ENCODE results near the gene PCSK1.
"Not testable (repeated sequence)": the region's sequence is repeated elsewhere in the genome, so short reads cannot be mapped to it uniquely, and the experiment has no call there.

Gene PCSK1

DNA sequence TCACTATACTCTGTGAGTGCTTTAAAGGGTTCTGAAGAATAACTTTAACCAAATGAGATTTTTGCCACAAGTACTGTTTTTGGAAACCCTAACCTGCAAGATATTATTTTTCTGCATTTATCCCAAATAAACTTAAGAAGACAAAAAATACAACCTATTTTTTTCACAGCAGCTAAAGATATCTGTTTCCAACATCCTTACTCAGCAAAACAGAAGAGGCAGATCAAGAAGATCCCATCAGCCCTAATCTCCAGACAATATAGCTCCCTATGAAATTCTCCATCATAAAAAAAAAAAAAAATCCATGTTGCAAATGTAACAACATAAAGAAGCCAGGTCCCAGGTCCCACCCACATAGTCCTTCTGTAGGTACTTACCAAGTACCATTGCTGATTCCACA, 7.6 kb downstream of the PCSK1 start:
- FAIRE-seq, result no peak

DNA sequence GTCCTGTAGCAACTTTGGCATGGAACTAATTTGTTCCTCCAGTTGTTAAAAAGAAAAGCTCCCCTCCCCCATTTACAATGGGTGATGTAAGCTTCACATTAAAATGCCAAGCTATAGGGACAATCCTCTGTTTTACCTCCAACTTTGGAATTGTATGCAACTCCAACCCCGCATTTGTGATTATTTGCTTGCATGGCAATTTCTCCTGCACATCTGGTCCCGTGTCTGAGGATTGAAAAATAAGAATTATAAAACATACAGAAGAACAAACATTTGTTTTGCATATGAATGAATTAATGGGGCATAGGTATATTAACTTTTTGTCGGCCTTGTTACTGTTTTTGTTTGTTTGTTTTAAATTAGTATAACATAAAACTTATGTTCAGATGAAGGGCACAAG, 17.2 kb downstream of the PCSK1 start:
- FAIRE-seq, result no peak

DNA sequence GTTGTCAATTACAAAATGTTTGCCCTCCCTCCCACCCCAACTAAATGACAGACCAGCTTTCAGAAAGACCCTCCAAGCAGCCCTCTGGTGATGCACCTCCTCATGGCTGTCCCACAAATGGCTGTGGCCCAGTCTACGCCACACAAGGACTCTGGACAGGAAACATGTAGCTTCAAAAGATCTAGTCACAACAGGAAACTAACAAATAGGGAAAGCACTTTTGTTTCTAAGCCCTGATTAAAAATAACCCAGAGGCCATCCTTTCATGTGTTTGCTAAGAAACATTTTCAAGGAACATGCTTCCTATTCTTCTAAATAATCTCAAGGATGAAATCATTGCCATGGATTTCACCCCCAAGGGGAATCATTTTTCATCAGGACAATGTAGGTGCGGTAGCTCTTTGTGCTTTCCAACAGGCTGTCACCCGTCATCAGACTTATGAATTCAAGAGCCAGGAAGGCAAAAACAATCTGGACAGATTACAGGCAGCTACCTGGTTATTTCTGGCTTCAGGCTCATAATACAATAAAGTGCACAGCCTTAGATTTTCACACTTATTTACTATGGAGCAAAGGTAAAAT, 20.1 kb downstream of the PCSK1 start:
- FAIRE-seq, result no peak

DNA sequence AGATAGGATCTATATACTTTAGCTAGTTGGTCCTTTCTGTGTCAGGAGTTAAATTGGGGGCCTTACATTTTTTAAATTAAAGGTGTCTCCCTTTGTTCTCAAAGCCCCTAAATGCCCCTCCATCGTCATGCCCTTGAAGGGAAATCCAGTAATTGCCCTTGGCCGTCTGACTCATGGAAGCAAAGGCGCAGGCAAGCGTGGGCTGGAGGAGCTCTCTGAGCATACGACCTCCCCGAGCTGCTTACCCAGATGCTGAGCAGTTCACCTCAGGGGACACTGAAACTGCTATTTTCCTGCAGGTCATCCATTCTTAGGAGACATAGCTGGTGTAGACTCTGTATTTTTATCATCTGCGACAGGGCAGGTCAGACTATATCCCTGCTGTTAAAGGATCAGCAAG, 23.0 kb downstream of the PCSK1 start:
- FAIRE-seq, result no peak

DNA sequence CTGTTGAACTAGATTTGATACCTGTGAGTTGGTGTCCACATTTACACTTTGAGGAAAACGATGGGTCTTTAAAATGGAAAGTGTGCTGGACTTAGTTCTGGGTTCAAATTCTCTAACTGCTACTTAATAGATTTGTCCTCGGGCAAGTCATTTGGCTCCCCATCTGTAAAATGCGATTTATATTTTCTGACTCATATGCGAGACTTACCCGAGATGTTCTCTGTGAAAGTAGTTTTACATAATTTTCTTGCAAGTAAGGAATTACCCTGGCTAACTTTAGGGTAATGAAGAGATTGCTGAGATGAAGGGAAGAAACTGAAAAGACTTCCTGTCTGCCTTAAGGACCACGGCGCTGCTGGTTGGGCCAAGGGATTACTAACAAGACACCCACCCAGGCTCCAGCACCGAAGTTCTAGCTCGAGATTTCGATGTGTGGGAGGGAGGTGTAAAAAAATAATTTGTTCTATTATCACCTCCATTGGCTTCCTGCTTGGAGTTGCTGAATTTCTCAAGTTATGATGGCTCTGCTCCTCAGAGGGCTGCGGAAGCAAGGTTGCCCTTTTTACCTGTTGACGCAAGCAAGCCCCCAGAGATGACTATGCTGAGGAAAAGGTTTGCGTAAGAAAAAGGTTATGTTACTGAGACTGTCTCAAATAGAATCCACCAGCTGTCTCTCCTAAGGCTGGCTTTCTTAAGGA, 24.1 kb downstream of the PCSK1 start:
- FAIRE-seq, result no peak

DNA sequence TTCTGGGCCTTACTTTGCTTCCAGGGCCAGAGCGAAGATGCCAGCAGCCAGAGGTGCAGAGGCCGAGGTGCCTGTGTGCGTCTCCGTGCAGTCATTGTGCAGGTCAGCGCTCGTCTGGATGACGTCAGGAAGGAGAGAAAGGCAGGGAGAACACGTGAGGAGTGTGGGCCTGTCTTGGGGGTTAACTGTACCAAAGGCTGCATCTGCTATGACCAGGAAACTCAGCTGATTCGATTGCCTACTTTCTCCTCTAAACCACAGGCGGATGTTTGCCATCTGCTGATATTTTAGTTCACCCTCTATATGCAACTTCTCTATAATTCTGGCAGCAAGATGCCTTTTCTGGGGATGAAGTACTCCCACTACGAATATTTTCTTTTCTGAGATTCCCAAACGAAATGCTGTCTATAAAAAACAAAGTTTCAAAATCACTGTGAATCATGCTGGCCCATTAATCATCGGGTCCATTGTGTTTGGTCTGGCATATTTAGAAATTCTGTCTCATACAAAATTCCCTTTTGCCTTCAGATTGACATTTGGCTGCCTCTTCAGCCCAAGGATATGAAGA, 24.8 kb downstream of the PCSK1 start:
- FAIRE-seq, result no peak

DNA sequence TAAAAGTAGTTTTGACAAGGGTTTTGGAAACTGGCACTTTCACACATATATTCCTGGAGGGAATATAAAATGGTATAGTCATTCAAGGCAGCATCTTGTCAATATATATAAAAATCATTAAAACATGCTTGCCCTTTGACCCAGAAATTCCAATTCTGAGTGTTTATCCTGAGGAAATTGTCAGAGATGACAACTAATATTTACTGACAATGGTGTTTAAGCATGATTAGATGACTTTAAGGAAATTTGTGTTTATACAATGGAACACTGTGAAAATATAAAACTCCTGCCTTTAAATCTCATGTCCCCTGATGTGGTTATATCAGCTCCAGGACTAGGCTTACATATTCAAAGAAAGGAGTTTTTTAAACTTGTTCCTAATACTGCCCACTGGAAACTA, 25.6 kb downstream of the PCSK1 start:
- no peak for FAIRE-seq

DNA sequence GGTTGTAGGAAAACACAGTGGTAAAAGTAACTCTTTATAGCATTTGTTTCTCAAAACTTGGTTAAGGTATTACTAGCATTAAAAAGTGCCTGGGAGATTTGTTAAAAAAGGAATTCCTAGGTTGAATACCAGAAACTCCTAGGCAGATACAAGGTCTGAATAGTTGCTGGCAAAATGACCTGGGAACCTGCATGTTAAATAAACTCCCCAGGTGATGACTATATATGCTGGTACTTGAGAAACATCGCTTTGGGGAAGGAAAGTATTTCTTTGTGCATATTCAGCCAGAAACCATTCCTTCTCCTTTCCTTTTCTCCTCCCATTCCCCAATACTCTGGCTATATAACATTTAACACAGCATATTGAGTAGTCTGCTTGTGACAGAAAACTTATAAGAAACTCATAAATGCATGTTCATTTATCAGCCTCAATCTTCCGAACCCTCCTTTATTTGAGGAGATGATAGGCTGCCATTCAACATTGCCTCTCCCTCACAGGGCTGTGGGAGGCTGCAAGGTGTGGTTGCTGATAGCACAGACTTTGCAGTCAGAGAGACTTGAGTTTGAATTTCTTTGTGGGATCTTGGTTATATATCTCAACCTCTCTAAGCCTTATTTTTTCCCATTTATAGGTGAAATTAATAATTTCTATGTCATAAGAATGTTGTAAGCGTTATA, 28.7 kb downstream of the PCSK1 start:
- no peak for FAIRE-seq

DNA sequence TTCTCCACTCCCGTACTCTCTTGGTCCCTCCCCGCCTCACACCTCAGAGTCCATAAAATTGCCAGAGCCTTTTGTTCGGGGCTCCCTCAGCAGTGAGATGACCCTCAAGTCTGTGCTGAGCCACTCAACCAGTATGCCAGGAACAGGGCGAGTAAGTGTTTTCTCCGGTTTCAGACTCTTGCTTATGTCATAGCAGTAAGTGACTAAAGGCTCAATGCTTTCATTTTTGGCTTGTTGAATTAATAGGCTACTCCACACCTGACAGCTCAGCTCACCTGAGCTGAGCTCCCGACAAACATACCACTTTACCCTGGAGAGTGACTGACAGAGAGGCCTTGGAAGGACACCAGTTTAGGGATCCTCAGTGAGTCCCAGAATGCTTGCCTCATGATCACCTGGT, 30.5 kb downstream of the PCSK1 start:
- FAIRE-seq, result no peak

DNA sequence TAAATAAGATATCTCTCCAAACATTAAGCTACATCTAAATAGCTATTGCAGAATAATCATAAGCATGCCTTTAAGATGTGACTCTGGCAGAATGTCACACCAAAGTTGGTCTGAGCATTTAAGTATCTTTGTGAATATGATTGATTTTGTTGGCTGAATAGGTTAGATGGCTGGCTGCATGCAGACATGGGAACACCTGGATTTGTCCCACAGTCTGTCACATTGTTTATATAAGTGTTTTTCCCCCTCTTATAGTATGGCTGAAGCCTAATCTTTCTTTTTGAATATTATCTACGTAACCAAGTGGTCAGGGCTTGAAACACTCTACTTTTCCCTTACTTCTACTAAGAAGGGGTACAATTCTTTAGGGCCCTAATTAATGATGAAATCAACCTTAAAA, 36.2 kb downstream of the PCSK1 start:
- no peak for FAIRE-seq

DNA sequence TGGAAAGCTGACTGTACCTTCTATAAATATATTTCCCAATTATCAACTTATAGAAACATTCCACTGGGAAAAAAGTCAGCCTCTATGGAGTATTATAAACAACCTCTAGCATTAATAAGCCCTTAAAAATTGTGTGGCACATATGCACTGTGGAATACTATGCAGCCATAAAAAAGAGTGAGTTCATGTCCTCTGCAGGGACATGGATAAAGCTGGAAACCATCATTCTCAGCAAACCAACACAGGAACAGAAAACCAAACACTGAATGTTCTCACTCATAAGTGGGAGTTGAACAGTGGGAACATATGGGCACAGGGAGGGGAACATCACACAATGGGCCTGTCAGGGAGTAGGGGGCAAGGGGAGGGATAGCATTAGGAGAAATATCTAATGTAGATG, 37.8 kb downstream of the PCSK1 start:
- not testable (repeated sequence) for FAIRE-seq

DNA sequence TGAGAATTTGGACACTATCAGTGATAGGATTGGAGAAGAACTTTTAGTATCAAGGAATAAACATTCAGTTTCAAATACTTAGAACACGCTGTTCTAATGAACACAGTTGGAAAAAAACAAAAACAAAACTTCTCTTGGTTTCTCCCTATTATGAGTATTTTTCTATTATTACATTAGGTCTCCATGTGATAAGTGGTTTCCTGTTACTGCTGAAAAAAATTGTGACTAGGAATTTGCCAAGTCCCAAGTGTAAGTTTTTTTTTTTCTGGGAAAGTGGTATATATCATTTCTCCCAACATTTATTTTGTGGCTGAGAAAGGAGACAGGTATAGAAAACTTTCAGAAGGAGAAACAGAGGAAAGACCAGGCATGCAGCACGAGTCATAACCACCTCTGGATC, 41.1 kb downstream of the PCSK1 start:
- no peak for FAIRE-seq

DNA sequence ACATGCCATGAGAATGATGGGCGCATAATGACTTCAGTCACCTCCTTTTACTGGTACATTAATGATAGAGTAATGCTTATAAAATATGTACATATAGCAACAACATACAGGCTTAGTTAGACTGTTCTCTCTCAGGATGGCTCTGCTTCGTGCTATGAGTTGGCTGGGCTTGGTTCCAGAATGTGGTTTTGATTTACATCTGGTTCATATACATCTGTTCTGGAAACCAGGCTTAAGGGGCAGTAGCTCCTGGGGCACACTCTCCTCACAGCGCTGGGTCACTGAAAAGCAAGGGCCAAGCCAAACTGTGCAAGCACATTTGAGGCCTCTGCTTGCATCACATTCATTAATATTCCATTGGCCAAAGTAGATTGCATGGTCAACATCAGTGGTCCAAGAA, 44.9 kb downstream of the PCSK1 start:
- no peak for FAIRE-seq

DNA sequence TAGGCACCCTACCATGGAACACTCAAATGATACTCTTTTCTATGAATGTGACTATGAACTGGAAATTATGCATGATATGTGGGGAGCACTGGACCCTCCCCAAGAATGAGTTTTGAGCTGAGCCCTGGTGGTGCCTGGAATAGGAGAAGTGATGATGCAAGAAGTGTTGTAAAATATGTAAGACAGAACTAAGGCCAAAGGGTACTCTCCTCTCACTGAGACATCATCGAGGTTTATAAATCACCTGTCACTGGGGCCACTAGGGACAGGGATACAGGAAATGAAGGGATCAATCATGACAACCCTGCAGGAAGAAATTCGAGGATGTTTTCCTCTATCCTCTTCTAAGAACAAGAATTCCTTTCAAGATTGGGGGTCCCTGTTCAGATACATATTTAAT, 45.4 kb downstream of the PCSK1 start:
- no peak for FAIRE-seq

DNA sequence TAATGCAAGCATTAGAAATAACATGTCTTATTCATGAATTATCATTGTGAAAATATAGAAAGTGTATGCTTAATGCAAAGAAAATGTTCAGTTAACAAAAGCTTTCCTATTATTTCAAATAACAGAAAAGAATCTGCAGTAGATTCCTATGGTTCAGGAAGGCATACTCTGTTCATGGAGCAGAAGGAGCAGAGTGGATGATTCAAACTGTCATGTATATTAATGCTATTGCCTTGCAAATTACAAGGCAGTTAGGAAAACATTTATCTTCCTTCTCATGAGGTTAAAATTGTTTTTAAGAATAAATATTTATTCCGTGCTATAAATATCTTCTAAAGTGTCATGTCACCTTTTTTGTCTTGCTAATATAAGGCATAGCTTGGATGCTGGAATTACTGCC, 47.5 kb downstream of the PCSK1 start:
- no peak for FAIRE-seq

DNA sequence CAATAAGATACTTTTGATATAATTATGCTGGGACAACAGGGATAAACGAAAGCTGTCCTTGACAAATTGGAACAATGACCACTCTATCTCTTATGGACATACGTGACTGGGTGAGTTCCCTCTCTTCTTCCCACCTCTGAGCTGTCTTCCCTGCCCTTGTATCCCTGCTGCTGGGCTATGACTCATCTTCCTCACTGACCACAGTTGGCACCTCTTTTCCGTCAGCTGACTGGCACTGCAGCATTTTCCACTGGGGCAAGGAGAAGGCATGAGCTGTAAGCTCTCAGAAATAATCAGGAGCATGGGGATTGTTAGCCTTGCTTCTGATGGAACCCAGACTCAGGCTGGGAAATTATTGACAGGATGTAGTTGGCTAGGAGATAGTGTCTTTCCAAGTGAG, 48.7 kb downstream of the PCSK1 start:
- FAIRE-seq, result no peak

DNA sequence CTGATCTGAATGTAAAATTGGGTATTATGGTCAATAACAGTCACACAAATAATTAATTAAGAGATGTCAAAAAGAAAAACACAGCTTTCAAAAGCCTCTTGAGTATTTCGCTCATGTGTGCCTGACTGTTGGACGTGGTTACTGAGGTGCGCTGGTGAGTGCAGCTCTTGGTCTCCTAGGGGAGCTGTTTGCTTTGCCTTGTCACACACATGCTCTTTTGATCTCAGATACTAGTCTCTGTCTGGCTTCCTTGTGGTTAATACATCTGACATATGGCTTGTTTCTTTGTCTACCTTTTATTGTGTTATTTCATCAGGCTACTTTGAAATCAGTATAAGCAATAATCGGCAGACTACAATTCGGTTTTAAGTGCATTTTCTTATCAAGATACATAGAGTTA, 51.5 kb downstream of the PCSK1 start:
- no peak for FAIRE-seq

DNA sequence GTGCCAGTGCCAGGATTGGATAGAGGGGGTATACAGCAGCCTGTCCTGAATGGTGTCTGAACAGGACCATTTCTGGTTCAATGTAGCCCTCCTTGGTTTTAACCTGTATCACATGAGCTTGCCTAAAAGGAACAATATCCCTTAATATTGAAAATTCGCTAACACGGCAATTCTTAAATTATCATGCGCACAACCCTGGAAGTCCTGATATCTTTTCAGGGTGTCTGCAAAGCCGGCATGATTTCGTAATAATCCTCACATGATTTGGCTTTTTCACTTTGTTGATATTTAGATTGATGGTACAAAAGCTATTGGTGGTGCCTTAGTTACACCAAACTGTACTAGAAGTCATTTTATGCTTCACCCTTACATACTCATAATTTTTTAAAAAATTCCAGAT, 53.2 kb downstream of the PCSK1 start:
- FAIRE-seq, result no peak

DNA sequence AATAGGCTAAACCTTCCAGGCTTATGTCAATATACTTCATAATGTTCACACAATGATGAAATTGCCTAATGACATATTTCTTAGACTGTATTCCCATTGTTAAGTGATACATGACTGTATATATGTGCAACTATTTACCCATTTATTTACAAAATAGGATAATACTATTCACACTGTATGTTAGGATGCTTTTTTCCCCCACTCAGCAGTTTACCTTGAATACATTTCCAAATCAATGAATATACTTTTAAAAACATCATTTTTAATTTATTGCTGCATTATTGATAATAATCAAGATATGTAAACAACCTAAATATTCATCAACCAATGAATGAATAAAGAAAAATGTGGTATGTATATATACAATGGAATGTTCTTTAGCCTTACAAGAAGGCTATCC, 55.5 kb downstream of the PCSK1 start:
- FAIRE-seq, result no peak

DNA sequence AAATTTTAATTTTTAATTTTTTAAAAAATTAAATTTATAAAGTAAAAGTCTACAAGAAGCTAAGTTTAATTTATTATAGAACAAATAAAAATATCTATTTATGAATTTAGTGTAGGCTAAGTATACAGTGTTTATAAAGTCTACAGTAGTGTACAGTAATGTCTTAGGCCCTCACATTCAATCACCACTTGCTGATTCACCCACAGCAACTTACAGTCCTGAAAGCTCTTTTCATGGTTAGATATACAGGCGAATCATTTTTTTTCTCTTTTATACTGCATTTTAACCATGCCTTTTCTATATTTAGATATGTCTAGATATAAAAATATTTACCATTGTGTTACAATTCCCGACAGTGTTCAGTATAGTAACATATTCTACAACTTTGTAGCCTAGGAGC, 55.9 kb downstream of the PCSK1 start:
- FAIRE-seq, result peak; percentile 67

DNA sequence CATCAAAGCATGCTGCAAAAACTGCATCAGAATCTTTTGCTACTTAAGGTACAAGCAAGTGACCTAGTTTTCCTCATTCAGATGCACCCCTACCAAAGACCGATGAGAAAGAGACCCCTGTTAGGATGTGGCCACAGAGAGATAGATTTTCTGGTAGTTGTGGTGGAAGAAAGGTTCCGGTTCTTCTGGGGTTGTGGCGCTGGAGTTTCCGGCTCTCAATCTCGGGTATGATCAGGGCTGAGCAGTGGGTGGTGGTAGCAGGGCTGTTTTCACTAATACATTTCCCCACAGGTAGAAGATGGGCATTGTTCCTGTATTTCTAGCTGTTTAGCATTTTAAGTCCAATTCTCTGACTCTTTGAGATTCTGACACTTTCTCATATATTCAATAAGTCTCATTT, 58.4 kb downstream of the PCSK1 start:
- FAIRE-seq, result no peak

DNA sequence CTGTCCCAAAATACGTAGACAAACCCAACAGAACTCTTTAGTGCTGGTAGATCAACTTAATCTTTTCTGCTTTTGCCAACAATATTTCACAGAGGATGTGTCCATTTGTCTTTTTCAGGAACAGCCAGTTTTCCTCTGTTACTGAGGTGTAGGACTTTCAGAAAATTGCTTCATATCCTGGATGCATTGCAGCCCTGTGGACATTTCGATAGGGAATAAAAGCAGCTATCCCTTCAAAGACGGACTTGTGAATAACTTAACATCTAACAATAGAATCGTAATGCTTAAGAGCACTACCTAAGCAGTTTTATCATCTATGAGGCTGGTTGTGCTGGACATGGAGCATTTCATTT, 59.7 kb downstream of the PCSK1 start:
- no peak for FAIRE-seq

DNA sequence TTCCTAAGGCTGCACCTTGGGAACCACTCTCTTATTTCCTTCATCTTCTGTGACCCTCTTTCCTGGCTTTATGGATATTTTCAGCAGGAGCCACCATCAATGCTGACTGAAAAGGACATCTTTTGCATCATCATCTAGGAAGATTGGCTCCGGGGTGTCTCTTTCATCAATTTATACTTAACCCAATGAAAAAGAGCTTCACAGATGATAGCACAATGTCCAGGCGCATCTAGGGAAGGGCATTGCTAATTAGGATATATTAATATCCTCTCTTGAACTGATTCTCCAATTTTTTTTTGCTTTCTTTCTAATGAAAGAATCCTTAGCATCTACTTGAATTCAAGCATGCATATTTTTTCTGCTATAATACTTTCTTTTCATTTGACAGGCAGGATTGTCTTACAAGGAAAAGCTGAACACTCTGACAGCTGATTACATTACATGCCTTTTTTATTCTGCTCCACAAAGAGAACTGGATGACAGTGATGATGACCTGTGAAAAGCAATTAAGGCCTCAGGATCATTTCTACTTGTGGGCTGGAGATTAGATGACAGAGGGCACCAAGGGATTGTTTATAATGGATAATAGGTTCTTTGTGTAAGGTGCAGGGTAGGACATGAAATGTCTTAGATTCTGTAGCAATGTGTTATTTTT, 60.2 kb downstream of the PCSK1 start:
- no peak for FAIRE-seq

DNA sequence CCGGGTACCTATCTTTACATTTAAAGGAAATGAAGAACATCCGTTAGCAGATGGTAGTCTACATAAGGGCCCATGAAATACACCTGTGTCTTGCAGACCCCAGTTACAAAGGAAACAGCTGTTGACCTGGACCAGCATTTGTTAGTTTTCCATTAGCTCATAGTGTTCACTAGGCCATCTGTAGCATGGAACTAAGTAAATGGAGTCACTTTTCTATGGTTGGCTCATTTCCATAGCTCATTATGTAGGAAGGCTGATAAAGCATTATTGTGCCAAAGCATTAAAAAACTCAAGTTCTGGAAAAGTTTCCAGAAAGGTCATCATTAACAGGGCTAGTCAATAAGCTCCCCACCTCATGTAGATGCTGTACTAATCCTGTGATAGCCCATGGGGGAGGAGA, 62.1 kb downstream of the PCSK1 start:
- FAIRE-seq, result no peak

Measured in G401.6 (cell line).